WTC11 (cell line): ENCODE results near the gene EIF5A. TPM values are rescaled to one million over a fixed set of nuclear protein-coding genes. Genes with fewer than 3 reads are reported as not detected.
A peak's percentile ranks its signal among the peaks of the same experiment; 100 is the strongest.

Experiments used
- ATAC-seq: fragments of 200-7000 bp; cut with Tn5 transposase; 2 replicates; pipeline ENCODE4 v1.10.0; 2021; ENCODE audit warnings: mild to moderate bottlenecking, moderate library complexity
- CTCF ChIA-PET: fragments of 300-600 bp; sonication (Branson Sonifier 250); formaldehyde crosslinking; loops from one replicate; lab custom pipeline; 2021; ENCODE audit warnings: antibody characterized with exemption; lab: Charles Lee
- POLR2A ChIA-PET: fragments of 350-600 bp; sonication (Branson Sonifier 250); formaldehyde crosslinking; loops from one replicate; lab custom pipeline; 2021; ENCODE audit warnings: antibody characterized with exemption; lab: Charles Lee
- DNase-seq: peaks from one replicate; pipeline ENCODE4 v3.0.0; 2021; ENCODE audit warnings: low spot score
- H3K27ac Mint-ChIP-seq: 2 replicates; pipeline ENCODE4 v1.8.0; 2021; ENCODE audit warnings: mixed read lengths
- H3K27me3 Mint-ChIP-seq: 2 replicates; pipeline ENCODE4 v1.8.0; 2021; ENCODE audit warnings: low read depth, mild to moderate bottlenecking, moderate library complexity, mixed read lengths
- H3K36me3 Mint-ChIP-seq: 2 replicates; pipeline ENCODE4 v1.8.0; 2021; ENCODE audit warnings: mixed read lengths
- H3K4me1 Mint-ChIP-seq: 2 replicates; pipeline ENCODE4 v1.8.0; 2022; ENCODE audit warnings: mixed read lengths
- H3K4me3 Mint-ChIP-seq: 2 replicates; pipeline ENCODE4 v1.8.0; 2021; ENCODE audit warnings: mild to moderate bottlenecking, moderate library complexity, mixed read lengths
- H3K9me3 Mint-ChIP-seq: 2 replicates; pipeline ENCODE4 v1.8.0; 2021; ENCODE audit warnings: mixed read lengths
- CBFB ChIP-seq: sonication (generic); formaldehyde crosslinking; IDR thresholded peaks from 2 replicates; pipeline ENCODE4 v1.8.1; 2022; ENCODE audit warnings: mild to moderate bottlenecking, low read depth, missing genetic modification reagents
- CREB1 ChIP-seq: sonication (generic); formaldehyde crosslinking; IDR thresholded peaks from 2 replicates; pipeline ENCODE4 v1.8.0; 2023; ENCODE audit warnings: mild to moderate bottlenecking, missing genetic modification reagents
- EMX1 ChIP-seq: fragments of 250-450 bp; sonication (Bioruptor Pico); IDR thresholded peaks from 2 replicates; pipeline ENCODE4 v1.8.0; 2021; ENCODE audit warnings: mild to moderate bottlenecking
- FOXJ3 ChIP-seq: sonication (generic); formaldehyde crosslinking; IDR thresholded peaks from 2 replicates; pipeline ENCODE4 v1.9.0; 2021; ENCODE audit warnings: missing genetic modification reagents, mild to moderate bottlenecking, borderline replicate concordance
- IRF2 ChIP-seq: sonication (generic); formaldehyde crosslinking; IDR thresholded peaks from 2 replicates; pipeline ENCODE4 v1.8.0; 2022; ENCODE audit warnings: low read depth, missing genetic modification reagents, borderline replicate concordance
- NR2C2 ChIP-seq: sonication (generic); formaldehyde crosslinking; IDR thresholded peaks from 2 replicates; pipeline ENCODE4 v1.8.0; 2022; ENCODE audit warnings: mild to moderate bottlenecking, missing genetic modification reagents
- NR3C1 ChIP-seq: sonication (generic); formaldehyde crosslinking; conservative IDR thresholded peaks from 2 replicates; pipeline ENCODE4 v1.8.1; 2023; ENCODE audit warnings: low read depth, mild to moderate bottlenecking, missing genetic modification reagents
- SMAD3 ChIP-seq: sonication (generic); formaldehyde crosslinking; IDR thresholded peaks from 2 replicates; pipeline ENCODE4 v1.8.0; 2022; ENCODE audit warnings: missing genetic modification reagents, mild to moderate bottlenecking, borderline replicate concordance
- TCF7 ChIP-seq: sonication (generic); formaldehyde crosslinking; IDR thresholded peaks from 2 replicates; pipeline ENCODE4 v1.8.0; 2022; ENCODE audit warnings: mild to moderate bottlenecking, low read depth, missing genetic modification reagents, moderate library complexity
- TEAD1 ChIP-seq: sonication (generic); formaldehyde crosslinking; IDR thresholded peaks from 2 replicates; pipeline ENCODE4 v1.8.0; 2022; ENCODE audit warnings: mild to moderate bottlenecking, missing genetic modification reagents
- TP53 ChIP-seq: sonication (generic); formaldehyde crosslinking; IDR thresholded peaks from 2 replicates; pipeline ENCODE4 v1.8.1; 2023; ENCODE audit warnings: mild to moderate bottlenecking, missing genetic modification reagents
- ZBTB21 ChIP-seq: sonication (generic); formaldehyde crosslinking; IDR thresholded peaks from 2 replicates; pipeline ENCODE4 v1.8.1; 2023; ENCODE audit warnings: mild to moderate bottlenecking, missing genetic modification reagents, borderline replicate concordance
- ZNF121 ChIP-seq: sonication (generic); formaldehyde crosslinking; IDR thresholded peaks from 2 replicates; pipeline ENCODE4 v1.8.0; 2023; ENCODE audit warnings: missing genetic modification reagents
- ZNF317 ChIP-seq: sonication (generic); formaldehyde crosslinking; IDR thresholded peaks from 2 replicates; pipeline ENCODE4 v1.8.1; 2023; ENCODE audit warnings: low read depth, mild to moderate bottlenecking, moderate library complexity, missing genetic modification reagents, borderline replicate concordance
- ZNF416 ChIP-seq: fragments of 250-450 bp; sonication (Bioruptor Pico); IDR thresholded peaks from 2 replicates; pipeline ENCODE4 v1.9.0; 2021; ENCODE audit warnings: mild to moderate bottlenecking, inconsistent platforms
- ZNF671 ChIP-seq: fragments of 250-450 bp; sonication (Bioruptor Pico); IDR thresholded peaks from 2 replicates; pipeline ENCODE4 v1.8.0; 2021; ENCODE audit warnings: mild to moderate bottlenecking
- total RNA-seq: library from RNA; stranded (reverse); gene quantifications from 3 replicates; pipeline ENCODE4 v1.2.3, GENCODE V29; 2021
- TF ChIP-seq, protein P1 (sequence below): sonication (generic); formaldehyde crosslinking; IDR thresholded peaks from 2 replicates; pipeline ENCODE4 v1.8.1; 2023; ENCODE audit warnings: mild to moderate bottlenecking, missing genetic modification reagents, moderate library complexity
- TF ChIP-seq, protein P2 (sequence below): sonication (generic); formaldehyde crosslinking; IDR thresholded peaks from 2 replicates; pipeline ENCODE4 v1.8.1; 2022; ENCODE audit warnings: missing genetic modification reagents, borderline replicate concordance
- TF ChIP-seq, protein P3 (sequence below): fragments of 250-450 bp; sonication (Bioruptor Pico); conservative IDR thresholded peaks from 2 replicates; pipeline ENCODE4 v1.9.0; 2021; ENCODE audit warnings: mild to moderate bottlenecking
- TF ChIP-seq, protein P4 (sequence below): sonication (generic); formaldehyde crosslinking; IDR thresholded peaks from 2 replicates; pipeline ENCODE4 v1.8.1; 2023; ENCODE audit warnings: mild to moderate bottlenecking, missing genetic modification reagents
- TF ChIP-seq, protein P5 (sequence below): sonication (generic); formaldehyde crosslinking; IDR thresholded peaks from 2 replicates; pipeline ENCODE4 v1.8.1; 2023; ENCODE audit warnings: mild to moderate bottlenecking, missing genetic modification reagents, borderline replicate concordance
- TF ChIP-seq, protein P6 (sequence below): fragments of 200-600 bp; IDR thresholded peaks from 2 replicates; pipeline ENCODE4 v1.8.0; 2022; ENCODE audit warnings: antibody characterized with exemption

Gene EIF5A
- total RNA-seq, 1 experiment from 2014 or later: 1,021 TPM

DNA sequence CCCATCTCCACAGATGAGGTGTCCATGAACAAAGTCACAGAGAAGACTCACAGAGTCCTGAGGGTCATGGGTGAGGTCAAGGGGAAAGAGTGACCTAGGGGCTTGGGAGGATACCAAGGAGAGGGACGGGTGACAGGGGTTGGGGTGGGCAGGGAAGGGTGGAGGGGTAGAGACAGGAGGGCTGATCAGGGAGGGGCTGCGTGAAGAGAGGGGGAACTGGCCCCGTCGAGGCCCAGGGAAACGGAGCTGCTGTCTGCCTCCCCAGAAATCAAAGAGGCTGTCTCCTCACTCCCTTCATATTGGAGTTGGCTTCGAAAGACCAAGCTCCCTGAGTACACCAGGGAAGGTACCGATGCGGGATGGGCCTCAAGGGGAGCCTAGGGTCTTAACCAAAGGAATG lies 48.1 kb downstream of the EIF5A start:
- Mint-ChIP-seq H3K4me1 (peaks cover 22% of the 10 kb centered on the region), H3K36me3 (no peaks in the 10 kb centered on the region), H3K9me3 (no peaks in the 10 kb centered on the region), H3K27ac (no peak overlapping the region), H3K27me3 (peaks cover 12% of the 10 kb centered on the region), H3K4me3 (no peak overlapping the region)
- TF ChIP-seq, protein P1, sequence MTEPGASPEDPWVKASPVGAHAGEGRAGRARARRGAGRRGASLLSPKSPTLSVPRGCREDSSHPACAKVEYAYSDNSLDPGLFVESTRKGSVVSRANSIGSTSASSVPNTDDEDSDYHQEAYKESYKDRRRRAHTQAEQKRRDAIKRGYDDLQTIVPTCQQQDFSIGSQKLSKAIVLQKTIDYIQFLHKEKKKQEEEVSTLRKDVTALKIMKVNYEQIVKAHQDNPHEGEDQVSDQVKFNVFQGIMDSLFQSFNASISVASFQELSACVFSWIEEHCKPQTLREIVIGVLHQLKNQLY (CRISPR knock-in tag): no peak
- TF ChIP-seq FOXJ3: no peak
- no peak for TF ChIP-seq EMX1 (CRISPR knock-in tag)
- TF ChIP-seq, protein P2, sequence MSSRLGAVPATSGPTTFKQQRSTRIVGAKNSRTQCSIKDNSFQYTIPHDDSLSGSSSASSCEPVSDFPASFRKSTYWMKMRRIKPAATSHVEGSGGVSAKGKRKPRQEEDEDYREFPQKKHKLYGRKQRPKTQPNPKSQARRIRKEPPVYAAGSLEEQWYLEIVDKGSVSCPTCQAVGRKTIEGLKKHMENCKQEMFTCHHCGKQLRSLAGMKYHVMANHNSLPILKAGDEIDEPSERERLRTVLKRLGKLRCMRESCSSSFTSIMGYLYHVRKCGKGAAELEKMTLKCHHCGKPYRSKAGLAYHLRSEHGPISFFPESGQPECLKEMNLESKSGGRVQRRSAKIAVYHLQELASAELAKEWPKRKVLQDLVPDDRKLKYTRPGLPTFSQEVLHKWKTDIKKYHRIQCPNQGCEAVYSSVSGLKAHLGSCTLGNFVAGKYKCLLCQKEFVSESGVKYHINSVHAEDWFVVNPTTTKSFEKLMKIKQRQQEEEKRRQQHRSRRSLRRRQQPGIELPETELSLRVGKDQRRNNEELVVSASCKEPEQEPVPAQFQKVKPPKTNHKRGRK: no peak
- TF ChIP-seq, protein P3, sequence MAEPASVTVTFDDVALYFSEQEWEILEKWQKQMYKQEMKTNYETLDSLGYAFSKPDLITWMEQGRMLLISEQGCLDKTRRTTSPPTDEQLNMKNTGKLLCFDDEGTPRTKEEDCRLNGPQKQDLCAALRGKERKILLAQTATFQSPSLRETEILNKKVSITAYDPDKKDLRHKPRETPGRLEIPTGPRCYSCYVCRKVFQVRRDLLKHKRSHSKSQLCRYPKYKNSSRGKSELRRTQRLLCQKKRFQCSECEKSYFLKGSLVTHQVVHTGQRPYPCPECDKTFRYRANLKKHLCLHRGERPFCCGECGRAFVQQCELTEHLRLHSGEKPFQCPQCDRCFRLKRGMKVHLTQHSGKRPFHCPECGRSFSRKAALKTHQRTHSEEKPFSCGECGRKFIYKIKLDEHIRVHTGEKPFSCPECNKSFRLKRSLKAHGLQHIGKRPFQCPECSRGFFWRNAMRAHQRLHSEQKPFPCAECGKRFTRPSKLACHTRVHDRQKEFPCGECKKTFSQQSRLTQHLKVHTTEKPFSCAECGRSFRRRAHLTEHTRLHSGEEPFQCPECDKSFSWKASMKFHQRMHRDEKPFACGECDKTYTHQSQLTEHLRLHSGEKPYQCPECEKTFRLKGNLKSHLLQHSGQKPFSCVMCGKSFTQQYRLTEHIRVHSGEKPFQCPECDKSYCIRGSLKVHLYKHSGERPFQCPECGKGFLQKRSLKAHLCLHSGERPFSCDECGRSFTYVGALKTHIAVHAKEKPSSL (CRISPR knock-in tag): no peak
- TF ChIP-seq NR2C2: no peak
- no peak for TF ChIP-seq TCF7
- no peak for TF ChIP-seq CBFB
- TF ChIP-seq SMAD3 (CRISPR knock-in tag): no peak
- no peak for TF ChIP-seq CREB1 (CRISPR knock-in tag)
- no peak for TF ChIP-seq TEAD1 (CRISPR knock-in tag)
- TF ChIP-seq IRF2: no peak
- TF ChIP-seq ZNF121 (CRISPR knock-in tag): no peak
- TF ChIP-seq ZNF671 (CRISPR knock-in tag): no peak
- TF ChIP-seq TP53 (CRISPR knock-in tag): no peak
- TF ChIP-seq, protein P4, sequence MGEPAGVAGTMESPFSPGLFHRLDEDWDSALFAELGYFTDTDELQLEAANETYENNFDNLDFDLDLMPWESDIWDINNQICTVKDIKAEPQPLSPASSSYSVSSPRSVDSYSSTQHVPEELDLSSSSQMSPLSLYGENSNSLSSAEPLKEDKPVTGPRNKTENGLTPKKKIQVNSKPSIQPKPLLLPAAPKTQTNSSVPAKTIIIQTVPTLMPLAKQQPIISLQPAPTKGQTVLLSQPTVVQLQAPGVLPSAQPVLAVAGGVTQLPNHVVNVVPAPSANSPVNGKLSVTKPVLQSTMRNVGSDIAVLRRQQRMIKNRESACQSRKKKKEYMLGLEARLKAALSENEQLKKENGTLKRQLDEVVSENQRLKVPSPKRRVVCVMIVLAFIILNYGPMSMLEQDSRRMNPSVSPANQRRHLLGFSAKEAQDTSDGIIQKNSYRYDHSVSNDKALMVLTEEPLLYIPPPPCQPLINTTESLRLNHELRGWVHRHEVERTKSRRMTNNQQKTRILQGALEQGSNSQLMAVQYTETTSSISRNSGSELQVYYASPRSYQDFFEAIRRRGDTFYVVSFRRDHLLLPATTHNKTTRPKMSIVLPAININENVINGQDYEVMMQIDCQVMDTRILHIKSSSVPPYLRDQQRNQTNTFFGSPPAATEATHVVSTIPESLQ: no peak
- no peak for TF ChIP-seq ZNF416 (CRISPR knock-in tag)
- TF ChIP-seq NR3C1 (CRISPR knock-in tag): no peak
- no peak for DNase-seq
- ATAC-seq: no peak
- ChIA-PET CTCF (interaction anchor here (0.6 to 6.6 kb wide), 48 partner anchors 10 to 322 kb away, joined by 3 to 69 read pairs (median 4); partner anchors contain the start of genes ACAP1, CHRNB1, NEURL4 and PLSCR3), POLR2A (interaction anchor here (1.0 to 1.5 kb wide), 4 partner anchors 13 to 90 kb away, joined by 3 to 7 read pairs (median 4); partner anchors contain the start of genes ACAP1 and TMEM256)

DNA sequence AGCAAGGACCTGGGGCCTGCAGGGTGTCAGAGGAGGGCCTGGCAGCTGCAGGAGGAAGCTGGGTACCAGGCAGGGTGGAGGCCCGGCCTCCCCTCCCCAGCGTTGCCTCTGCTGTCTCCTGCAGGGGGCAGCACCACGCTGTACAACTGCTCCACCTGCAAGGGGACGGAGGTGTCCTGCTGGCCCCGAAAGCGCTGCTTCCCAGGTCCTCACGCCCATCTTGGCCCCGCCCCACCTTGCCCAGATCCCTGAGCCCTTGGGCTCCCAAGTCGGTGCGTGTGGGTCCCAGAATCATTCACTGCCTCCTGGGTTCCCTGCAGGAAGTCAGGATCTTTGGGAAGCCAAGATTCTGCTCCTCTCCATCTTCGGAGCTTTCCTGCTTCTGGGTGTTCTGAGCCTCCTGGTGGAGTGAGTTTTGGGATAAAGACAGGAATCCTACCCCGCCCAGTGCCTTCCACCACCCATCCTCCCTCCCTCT lies 48.7 kb downstream of the EIF5A start:
- ChIA-PET CTCF (interaction anchor here (0.6 to 6.6 kb wide), 49 partner anchors 9 to 322 kb away, joined by 3 to 69 read pairs (median 4); partner anchors contain the start of genes ACAP1, CHRNB1, NEURL4 and PLSCR3), POLR2A (interaction anchor here (1.1 to 1.5 kb wide), 3 partner anchors 19 to 90 kb away, joined by 3 to 7 read pairs (median 4); partner anchors contain the start of genes ACAP1 and TMEM256)
- H3K27me3 Mint-ChIP-seq: peaks cover 7% of the 10 kb centered on the region
- ATAC-seq (peak; percentile 72), DNase-seq (peak; percentile 96)
- H3K9me3 Mint-ChIP-seq: no peaks in the 10 kb centered on the region
- H3K4me1 Mint-ChIP-seq: peaks cover 22% of the 10 kb centered on the region
- peak overlapping the region; percentile 44 for H3K4me3 Mint-ChIP-seq
- no peaks in the 10 kb centered on the region for H3K36me3 Mint-ChIP-seq
- H3K27ac Mint-ChIP-seq: no peak overlapping the region
- TF ChIP-seq, protein P5, sequence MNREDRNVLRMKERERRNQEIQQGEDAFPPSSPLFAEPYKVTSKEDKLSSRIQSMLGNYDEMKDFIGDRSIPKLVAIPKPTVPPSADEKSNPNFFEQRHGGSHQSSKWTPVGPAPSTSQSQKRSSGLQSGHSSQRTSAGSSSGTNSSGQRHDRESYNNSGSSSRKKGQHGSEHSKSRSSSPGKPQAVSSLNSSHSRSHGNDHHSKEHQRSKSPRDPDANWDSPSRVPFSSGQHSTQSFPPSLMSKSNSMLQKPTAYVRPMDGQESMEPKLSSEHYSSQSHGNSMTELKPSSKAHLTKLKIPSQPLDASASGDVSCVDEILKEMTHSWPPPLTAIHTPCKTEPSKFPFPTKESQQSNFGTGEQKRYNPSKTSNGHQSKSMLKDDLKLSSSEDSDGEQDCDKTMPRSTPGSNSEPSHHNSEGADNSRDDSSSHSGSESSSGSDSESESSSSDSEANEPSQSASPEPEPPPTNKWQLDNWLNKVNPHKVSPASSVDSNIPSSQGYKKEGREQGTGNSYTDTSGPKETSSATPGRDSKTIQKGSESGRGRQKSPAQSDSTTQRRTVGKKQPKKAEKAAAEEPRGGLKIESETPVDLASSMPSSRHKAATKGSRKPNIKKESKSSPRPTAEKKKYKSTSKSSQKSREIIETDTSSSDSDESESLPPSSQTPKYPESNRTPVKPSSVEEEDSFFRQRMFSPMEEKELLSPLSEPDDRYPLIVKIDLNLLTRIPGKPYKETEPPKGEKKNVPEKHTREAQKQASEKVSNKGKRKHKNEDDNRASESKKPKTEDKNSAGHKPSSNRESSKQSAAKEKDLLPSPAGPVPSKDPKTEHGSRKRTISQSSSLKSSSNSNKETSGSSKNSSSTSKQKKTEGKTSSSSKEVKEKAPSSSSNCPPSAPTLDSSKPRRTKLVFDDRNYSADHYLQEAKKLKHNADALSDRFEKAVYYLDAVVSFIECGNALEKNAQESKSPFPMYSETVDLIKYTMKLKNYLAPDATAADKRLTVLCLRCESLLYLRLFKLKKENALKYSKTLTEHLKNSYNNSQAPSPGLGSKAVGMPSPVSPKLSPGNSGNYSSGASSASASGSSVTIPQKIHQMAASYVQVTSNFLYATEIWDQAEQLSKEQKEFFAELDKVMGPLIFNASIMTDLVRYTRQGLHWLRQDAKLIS (CRISPR knock-in tag): no peak
- TF ChIP-seq, protein P6, sequence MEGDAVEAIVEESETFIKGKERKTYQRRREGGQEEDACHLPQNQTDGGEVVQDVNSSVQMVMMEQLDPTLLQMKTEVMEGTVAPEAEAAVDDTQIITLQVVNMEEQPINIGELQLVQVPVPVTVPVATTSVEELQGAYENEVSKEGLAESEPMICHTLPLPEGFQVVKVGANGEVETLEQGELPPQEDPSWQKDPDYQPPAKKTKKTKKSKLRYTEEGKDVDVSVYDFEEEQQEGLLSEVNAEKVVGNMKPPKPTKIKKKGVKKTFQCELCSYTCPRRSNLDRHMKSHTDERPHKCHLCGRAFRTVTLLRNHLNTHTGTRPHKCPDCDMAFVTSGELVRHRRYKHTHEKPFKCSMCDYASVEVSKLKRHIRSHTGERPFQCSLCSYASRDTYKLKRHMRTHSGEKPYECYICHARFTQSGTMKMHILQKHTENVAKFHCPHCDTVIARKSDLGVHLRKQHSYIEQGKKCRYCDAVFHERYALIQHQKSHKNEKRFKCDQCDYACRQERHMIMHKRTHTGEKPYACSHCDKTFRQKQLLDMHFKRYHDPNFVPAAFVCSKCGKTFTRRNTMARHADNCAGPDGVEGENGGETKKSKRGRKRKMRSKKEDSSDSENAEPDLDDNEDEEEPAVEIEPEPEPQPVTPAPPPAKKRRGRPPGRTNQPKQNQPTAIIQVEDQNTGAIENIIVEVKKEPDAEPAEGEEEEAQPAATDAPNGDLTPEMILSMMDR: peak; percentile 94
- no peak for TF ChIP-seq ZNF317 (CRISPR knock-in tag)
- TF ChIP-seq ZBTB21 (CRISPR knock-in tag): 0 out of 2 replicates have a peak, but pooled peaks have one; percentile 46
